OCI-LY7 (cell line): ENCODE data around the gene UNC45B.

ENCODE experiments used
- CTCF ChIP-seq: fragments of 200-600 bp; sonication (generic); conservative IDR thresholded peaks from 2 replicates; pipeline ENCODE4 v1.5.1; 2014; ENCODE audit warnings: mild to moderate bottlenecking, antibody characterized with exemption, low read length, moderate library complexity, mixed read lengths
- EZH2phosphoT487 ChIP-seq: fragments of 200-600 bp; sonication (generic); IDR thresholded peaks from 2 replicates; pipeline ENCODE4 v1.6.1; 2018; ENCODE audit warnings: low read depth, borderline replicate concordance, mild to moderate bottlenecking, mixed run types, antibody characterized with exemption, low read length, moderate library complexity, mixed read lengths

GRCh38 chr17:35127751-35128514, 19.7 kb upstream of the UNC45B start:
- no peak for TF ChIP-seq CTCF
- TF ChIP-seq EZH2phosphoT487 = no peak
